Measurements from ENCODE around the gene CSRNP3. TPM values are rescaled to one million over a fixed set of nuclear protein-coding genes. Genes with fewer than 3 reads are reported as not detected.

The CSRNP3 gene
- total and polyA plus RNA-seq, 10 of the 15 experiments (the other 5 are each of a cell fraction or from before 2014, with no cell fraction given), result 0.03 to 5.2 (median 0.11) TPM; not detected in 1

DNA sequence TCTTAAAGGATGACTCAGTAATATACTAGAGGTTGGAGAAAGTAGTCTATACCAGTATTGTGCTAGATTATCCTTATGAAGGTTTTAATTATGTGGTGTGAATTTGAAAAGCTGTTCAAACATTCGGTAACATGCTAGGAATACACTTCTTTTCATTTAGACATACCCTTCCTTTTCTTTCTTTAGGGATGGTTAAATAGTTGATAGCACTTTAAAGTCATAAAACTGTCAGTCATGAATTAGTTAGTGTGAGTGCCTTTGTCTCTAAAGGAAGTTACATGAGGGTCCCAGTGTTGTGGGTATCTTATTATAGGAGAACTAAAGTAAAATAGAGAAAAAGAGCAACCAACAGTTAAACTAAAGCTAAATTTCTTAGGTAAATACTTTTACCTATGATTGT is 149.3 kb downstream of the CSRNP3 start:
- SMC1A ChIA-PET (ENCODE audit: uncharacterized antibody, unreplicated experiment), result interaction anchor here (1.1 to 9.0 kb wide), 12 partner anchors 8 to 54 kb away, joined by 3 to 61 read pairs (median 4); no protein-coding TSS in a partner anchor
- H4K20me1 ChIP-seq (ENCODE audit: control insufficient read depth, insufficient read depth), result no peaks in the 10 kb centered on the region
- H3K4me3 ChIP-seq, result no peak overlapping the region
- FAIRE-seq (no peak), DNase-seq (ENCODE audit: low read depth, low spot score) (no peak), ATAC-seq (peak; percentile 28; the same call in 2 of the 3 replicates)
- no peak overlapping the region for H3K27ac ChIP-seq (ENCODE audit: control insufficient read depth, insufficient read depth)
- H3K36me3 ChIP-seq (ENCODE audit: control insufficient read depth in 2 of 2, insufficient read depth in 2 of 2, low read length in 1 of 2), result no peaks in the 10 kb centered on the region
- H3K4me1 ChIP-seq (ENCODE audit: control insufficient read depth, insufficient read depth, low read length), result no peaks in the 10 kb centered on the region
- H3K79me2 ChIP-seq (ENCODE audit: control insufficient read depth, insufficient read depth, low read length), result no peaks in the 10 kb centered on the region
- no peak overlapping the region for H2AFZ ChIP-seq (ENCODE audit: control insufficient read depth, low read depth, low read length)
- no TSS peak for BruUV-seq (replicated peaks)
- H3K4me2 ChIP-seq (ENCODE audit: control insufficient read depth, insufficient read depth), result no peak overlapping the region
- H3K9ac ChIP-seq (ENCODE audit: control insufficient read depth, insufficient read depth, low read length), result no peak overlapping the region
- H3K27me3 ChIP-seq (replicated peaks in 1 of 2; ENCODE audit: control insufficient read depth in 2 of 2, insufficient read depth in 2 of 2, low read length in 1 of 2), result no peaks in the 10 kb centered on the region
- RAD21 ChIA-PET (ENCODE audit: unreplicated experiment), result interaction anchor here (1.3 to 2.6 kb wide), 5 partner anchors 9 to 174 kb away, joined by 3 to 10 read pairs (median 3); no protein-coding TSS in a partner anchor
- intact Hi-C loops (cut with micrococcal nuclease; ENCODE audit: unreplicated experiment) (no loop called here), in situ Hi-C loops (cut with MboI) (no loop called here)
- CTCF ChIA-PET, result interaction anchor here (0.7 to 1.5 kb wide), 7 partner anchors 8 to 79 kb away, joined by 3 to 4 read pairs (median 3); no protein-coding TSS in a partner anchor
- POLR2A ChIA-PET, result interaction anchor here (0.7 to 1.7 kb wide), 5 partner anchors 12 to 49 kb away, joined by 3 to 4 read pairs (median 3); no protein-coding TSS in a partner anchor
- WGBS (ENCODE audit: insufficient coverage, insufficient replicate concordance, low lambda C conversion rate, missing lambda C conversion rate), result 0% methylated on average over 1 of the region's 1 CpG
- no peak for TF ChIP-seq DPF2 (IDR thresholded peaks at IDR 0.05)
- H3K9me3 ChIP-seq (replicated peaks; ENCODE audit: control insufficient read depth, insufficient read depth, low read length), result no peaks in the 10 kb centered on the region; the same call in 2 of the 3 replicates

DNA sequence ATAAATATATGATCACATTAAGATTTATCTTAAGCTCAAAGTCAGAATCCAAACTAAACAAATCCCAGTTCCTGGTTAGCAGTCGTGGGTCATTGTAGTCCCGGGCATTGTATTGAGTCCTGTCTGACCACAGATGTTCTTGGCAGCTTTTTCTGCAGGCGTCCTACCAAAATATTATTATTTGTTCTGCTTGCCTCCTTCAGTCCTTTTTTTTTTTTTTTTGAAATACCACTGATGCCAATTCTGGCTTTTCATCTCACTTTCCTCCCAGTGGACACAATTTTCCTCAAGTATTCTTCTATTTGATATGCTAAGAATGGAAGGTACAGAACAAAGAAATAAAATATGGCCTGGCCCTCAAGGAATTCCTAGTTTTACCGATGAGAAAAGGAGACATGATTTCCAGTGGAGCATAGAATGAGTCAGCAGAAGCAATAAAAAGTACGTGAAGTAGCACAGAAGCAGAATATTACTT is 151.6 kb downstream of the CSRNP3 start:
- ChIA-PET POLR2A (interaction anchor here (0.6 to 1.1 kb wide), 5 partner anchors 9 to 53 kb away, joined by 3 to 7 read pairs (median 4); no protein-coding TSS in a partner anchor), RAD21 (ENCODE audit: unreplicated experiment) (interaction anchor here (0.8 to 1.5 kb wide), 2 partner anchors 20 to 28 kb away, joined by 3 read pairs; no protein-coding TSS in a partner anchor), SMC1A (ENCODE audit: uncharacterized antibody, unreplicated experiment) (interaction anchor here (0.7 to 9.0 kb wide), 13 partner anchors 9 to 77 kb away, joined by 3 to 61 read pairs (median 5); no protein-coding TSS in a partner anchor), CTCF (interaction anchor here (0.6 to 1.8 kb wide), 3 partner anchors 14 to 68 kb away, joined by 3 to 4 read pairs (median 3); no protein-coding TSS in a partner anchor)
- no peaks in the 10 kb centered on the region for H4K20me1 ChIP-seq (ENCODE audit: control insufficient read depth, insufficient read depth)
- H2AFZ ChIP-seq (ENCODE audit: control insufficient read depth, low read depth, low read length), result no peak overlapping the region
- intact Hi-C loops (cut with micrococcal nuclease; ENCODE audit: unreplicated experiment), result no loop called here
- no peaks in the 10 kb centered on the region for H3K36me3 ChIP-seq (ENCODE audit: control insufficient read depth in 2 of 2, insufficient read depth in 2 of 2, low read length in 1 of 2)
- no peaks in the 10 kb centered on the region for H3K4me1 ChIP-seq (ENCODE audit: control insufficient read depth, insufficient read depth, low read length)
- H3K4me3 ChIP-seq, result no peak overlapping the region
- no peaks in the 10 kb centered on the region for H3K79me2 ChIP-seq (ENCODE audit: control insufficient read depth, insufficient read depth, low read length)
- ATAC-seq, result no peak
- no TSS peak for BruUV-seq (replicated peaks)
- H3K9me3 ChIP-seq (replicated peaks; ENCODE audit: control insufficient read depth, insufficient read depth, low read length), result no peaks in the 10 kb centered on the region; the same call in 2 of the 3 replicates
- H3K4me2 ChIP-seq (ENCODE audit: control insufficient read depth, insufficient read depth), result no peak overlapping the region
- H3K27ac ChIP-seq (ENCODE audit: control insufficient read depth, insufficient read depth), result no peak overlapping the region
- H3K27me3 ChIP-seq (replicated peaks in 1 of 2; ENCODE audit: control insufficient read depth in 2 of 2, insufficient read depth in 2 of 2, low read length in 1 of 2), result no peaks in the 10 kb centered on the region
- no peak for FAIRE-seq
- in situ Hi-C loops (cut with MboI), result no loop called here
- 18% methylated on average over 5 of the region's 5 CpGs for WGBS (ENCODE audit: insufficient coverage, insufficient replicate concordance, low lambda C conversion rate, missing lambda C conversion rate)
- no peak overlapping the region for H3K9ac ChIP-seq (ENCODE audit: control insufficient read depth, insufficient read depth, low read length)
- no peak for DNase-seq (ENCODE audit: low read depth, low spot score)
- TF ChIP-seq, protein P1, sequence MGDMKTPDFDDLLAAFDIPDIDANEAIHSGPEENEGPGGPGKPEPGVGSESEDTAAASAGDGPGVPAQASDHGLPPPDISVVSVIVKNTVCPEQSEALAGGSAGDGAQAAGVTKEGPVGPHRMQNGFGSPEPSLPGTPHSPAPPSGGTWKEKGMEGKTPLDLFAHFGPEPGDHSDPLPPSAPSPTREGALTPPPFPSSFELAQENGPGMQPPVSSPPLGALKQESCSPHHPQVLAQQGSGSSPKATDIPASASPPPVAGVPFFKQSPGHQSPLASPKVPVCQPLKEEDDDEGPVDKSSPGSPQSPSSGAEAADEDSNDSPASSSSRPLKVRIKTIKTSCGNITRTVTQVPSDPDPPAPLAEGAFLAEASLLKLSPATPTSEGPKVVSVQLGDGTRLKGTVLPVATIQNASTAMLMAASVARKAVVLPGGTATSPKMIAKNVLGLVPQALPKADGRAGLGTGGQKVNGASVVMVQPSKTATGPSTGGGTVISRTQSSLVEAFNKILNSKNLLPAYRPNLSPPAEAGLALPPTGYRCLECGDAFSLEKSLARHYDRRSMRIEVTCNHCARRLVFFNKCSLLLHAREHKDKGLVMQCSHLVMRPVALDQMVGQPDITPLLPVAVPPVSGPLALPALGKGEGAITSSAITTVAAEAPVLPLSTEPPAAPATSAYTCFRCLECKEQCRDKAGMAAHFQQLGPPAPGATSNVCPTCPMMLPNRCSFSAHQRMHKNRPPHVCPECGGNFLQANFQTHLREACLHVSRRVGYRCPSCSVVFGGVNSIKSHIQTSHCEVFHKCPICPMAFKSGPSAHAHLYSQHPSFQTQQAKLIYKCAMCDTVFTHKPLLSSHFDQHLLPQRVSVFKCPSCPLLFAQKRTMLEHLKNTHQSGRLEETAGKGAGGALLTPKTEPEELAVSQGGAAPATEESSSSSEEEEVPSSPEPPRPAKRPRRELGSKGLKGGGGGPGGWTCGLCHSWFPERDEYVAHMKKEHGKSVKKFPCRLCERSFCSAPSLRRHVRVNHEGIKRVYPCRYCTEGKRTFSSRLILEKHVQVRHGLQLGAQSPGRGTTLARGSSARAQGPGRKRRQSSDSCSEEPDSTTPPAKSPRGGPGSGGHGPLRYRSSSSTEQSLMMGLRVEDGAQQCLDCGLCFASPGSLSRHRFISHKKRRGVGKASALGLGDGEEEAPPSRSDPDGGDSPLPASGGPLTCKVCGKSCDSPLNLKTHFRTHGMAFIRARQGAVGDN (IDR thresholded peaks at IDR 0.05), result no peak
- TF ChIP-seq, protein P2, sequence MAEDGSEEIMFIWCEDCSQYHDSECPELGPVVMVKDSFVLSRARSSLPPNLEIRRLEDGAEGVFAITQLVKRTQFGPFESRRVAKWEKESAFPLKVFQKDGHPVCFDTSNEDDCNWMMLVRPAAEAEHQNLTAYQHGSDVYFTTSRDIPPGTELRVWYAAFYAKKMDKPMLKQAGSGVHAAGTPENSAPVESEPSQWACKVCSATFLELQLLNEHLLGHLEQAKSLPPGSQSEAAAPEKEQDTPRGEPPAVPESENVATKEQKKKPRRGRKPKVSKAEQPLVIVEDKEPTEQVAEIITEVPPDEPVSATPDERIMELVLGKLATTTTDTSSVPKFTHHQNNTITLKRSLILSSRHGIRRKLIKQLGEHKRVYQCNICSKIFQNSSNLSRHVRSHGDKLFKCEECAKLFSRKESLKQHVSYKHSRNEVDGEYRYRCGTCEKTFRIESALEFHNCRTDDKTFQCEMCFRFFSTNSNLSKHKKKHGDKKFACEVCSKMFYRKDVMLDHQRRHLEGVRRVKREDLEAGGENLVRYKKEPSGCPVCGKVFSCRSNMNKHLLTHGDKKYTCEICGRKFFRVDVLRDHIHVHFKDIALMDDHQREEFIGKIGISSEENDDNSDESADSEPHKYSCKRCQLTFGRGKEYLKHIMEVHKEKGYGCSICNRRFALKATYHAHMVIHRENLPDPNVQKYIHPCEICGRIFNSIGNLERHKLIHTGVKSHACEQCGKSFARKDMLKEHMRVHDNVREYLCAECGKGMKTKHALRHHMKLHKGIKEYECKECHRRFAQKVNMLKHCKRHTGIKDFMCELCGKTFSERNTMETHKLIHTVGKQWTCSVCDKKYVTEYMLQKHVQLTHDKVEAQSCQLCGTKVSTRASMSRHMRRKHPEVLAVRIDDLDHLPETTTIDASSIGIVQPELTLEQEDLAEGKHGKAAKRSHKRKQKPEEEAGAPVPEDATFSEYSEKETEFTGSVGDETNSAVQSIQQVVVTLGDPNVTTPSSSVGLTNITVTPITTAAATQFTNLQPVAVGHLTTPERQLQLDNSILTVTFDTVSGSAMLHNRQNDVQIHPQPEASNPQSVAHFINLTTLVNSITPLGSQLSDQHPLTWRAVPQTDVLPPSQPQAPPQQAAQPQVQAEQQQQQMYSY (CRISPR knock-in tag; IDR thresholded peaks at IDR 0.05), result no peak

All from GM12878 (cell line).